Sigmoid colon (tissue), 7 donors: Measurements from ENCODE around the gene RCCD1. TPM values are rescaled to one million over a fixed set of nuclear protein-coding genes. Genes with fewer than 3 reads are reported as not detected.

Experiments
- DNase-seq: peaks from one replicate; pipeline ENCODE4 v3.0.0-alpha.2; 2019
- H3K27ac ChIP-seq, 4 donors: fragments of 200-600 bp; sonication (generic); one replicate each; pipeline ENCODE4 v1.5.1; 2016 to 2019; ENCODE audit warnings: mild to moderate bottlenecking in 1 of 4
- H3K27me3 ChIP-seq, 3 donors: fragments of 200-600 bp; sonication (generic); one replicate each; pipeline ENCODE4 v1.5.1; 2019; ENCODE audit warnings: mild to moderate bottlenecking in 1 of 3
- H3K36me3 ChIP-seq, 4 donors: fragments of 200-600 bp; sonication (generic); one replicate each; pipeline ENCODE4 v1.5.1; 2016 to 2019
- H3K4me1 ChIP-seq, 4 donors: fragments of 200-600 bp; sonication (generic); one replicate each; pipeline ENCODE4 v1.5.1; 2017 to 2019
- H3K4me3 ChIP-seq, 4 donors: fragments of 200-600 bp; sonication (generic); one replicate each; pipeline ENCODE4 v1.5.1; 2017 to 2019; ENCODE audit warnings: mild to moderate bottlenecking in 2 of 4, moderate library complexity in 1 of 4
- H3K9me3 ChIP-seq, 4 donors: fragments of 200-600 bp in 3 of 4; sonication (generic) in 3 of 4; one replicate each; pipeline versions ENCODE4 v1.5.1 to v1.6.1; 2013 to 2019
- CTCF ChIP-seq, 4 experiments: fragments of 450-650 bp in 3 of 4; fragments of 200-600 bp in 1 of 4; IDR thresholded peaks; one replicate each; pipeline ENCODE4 v1.5.1; 2016 to 2019; ENCODE audit warnings: antibody characterized with exemption in 4 of 4, mild to moderate bottlenecking in 3 of 4, moderate library complexity in 2 of 4
- EP300 ChIP-seq, 4 donors: sonication (generic); formaldehyde crosslinking; IDR thresholded peaks; one replicate each; pipeline ENCODE4 v1.6.1; 2017; ENCODE audit warnings: antibody characterized with exemption in 4 of 4
- POLR2A ChIP-seq, 2 donors: fragments of 450-650 bp; IDR thresholded peaks; one replicate each; pipeline ENCODE4 v1.6.1; 2016; ENCODE audit warnings: antibody characterized with exemption in 2 of 2, mild to moderate bottlenecking in 2 of 2, moderate library complexity in 2 of 2
- POLR2AphosphoS5 ChIP-seq, 4 donors: sonication (generic); formaldehyde crosslinking; IDR thresholded peaks; one replicate each; pipeline ENCODE4 v1.6.1; 2017; ENCODE audit warnings: antibody characterized with exemption in 4 of 4
- WGBS, 2 donors: extraction: QIAGEN DNeasy Blood & Tissue Kit; methylation state at CpG; one replicate each; pipeline ENCODE4 v1.1.7; 2013; 5-methylcytosine and 5-hydroxymethylcytosine counted together
- intact Hi-C: fragments of 100-400 bp; cut with DNase I; formaldehyde crosslinking; loops from one replicate; pipeline ENCODE4 v1.15.1; 2023
- polyA plus RNA-seq, 3 donors: library from polyadenylated mRNA; stranded (reverse); fragments of 200-250 nt; gene quantifications; one replicate each; pipeline ENCODE4 v1.2.3, GENCODE V29; 2013
- total RNA-seq, 4 donors: library from RNA; depleted of rRNA; stranded (reverse); fragments of >200 nt; gene quantifications; one replicate each; pipeline ENCODE4 v1.1.0, GENCODE V29; 2016
- donor health status: healthy with polysubstance abuse.
- donor health status: Bipolar disorder and iron deficiency.
- donor health status: healthy.

RCCD1 gene
- total and polyA plus RNA-seq, 7 donors, result 4.2 to 11.8 (median 6.7) TPM

GRCh38 chr15:90936823-90937222, 17.9 kb upstream of the RCCD1 start:
- intact Hi-C loops, result no loop called here
- peaks cover 12 to 49% (median 36%) of the 10 kb centered on the region in 4 donors for H3K36me3 ChIP-seq
- H3K9me3 ChIP-seq, result no peaks in the 10 kb centered on the region
- H3K27me3 ChIP-seq, result no peaks in the 10 kb centered on the region
- no peak overlapping the region for H3K4me3 ChIP-seq
- WGBS, 2 donors, result 82 to 88% methylated on average over 1 of the region's 1 CpG
- no peak for TF ChIP-seq POLR2AphosphoS5 (IDR thresholded peaks at IDR 0.05)
- no peak for TF ChIP-seq EP300 (IDR thresholded peaks at IDR 0.05)
- TF ChIP-seq POLR2A (IDR thresholded peaks at IDR 0.05), result no peak
- no peak for TF ChIP-seq CTCF (IDR thresholded peaks at IDR 0.05)
- peaks cover 0 to 40% (median 32%) of the 10 kb centered on the region in 4 donors for H3K4me1 ChIP-seq
- DNase-seq, result no peak
- H3K27ac ChIP-seq, result no peak overlapping the region

GRCh38 chr15:90938261-90938660, 16.4 kb upstream of the RCCD1 start:
- Histone ChIP-seq H3K4me1 (peaks cover 0 to 30% (median 26%) of the 10 kb centered on the region in 4 donors), H3K27me3 (no peaks in the 10 kb centered on the region), H3K36me3 (peaks cover 18 to 63% (median 49%) of the 10 kb centered on the region in 4 donors), H3K27ac (no peak overlapping the region), H3K4me3 (no peak overlapping the region), H3K9me3 (no peaks in the 10 kb centered on the region)
- DNase-seq, result no peak
- intact Hi-C loops, result no loop called here
- WGBS, 2 donors, result 94 to 97% methylated on average over 5 of the region's 5 CpGs
- TF ChIP-seq POLR2AphosphoS5 (IDR thresholded peaks at IDR 0.05) (no peak), CTCF (IDR thresholded peaks at IDR 0.05) (no peak), POLR2A (IDR thresholded peaks at IDR 0.05) (no peak), EP300 (IDR thresholded peaks at IDR 0.05) (no peak)

- Histone ChIP-seq H3K9me3 (no peaks in the 10 kb centered on the region), H3K4me1 (peaks cover 0 to 21% (median 16%) of the 10 kb centered on the region in 4 donors), H3K36me3 (peaks cover 27 to 78% (median 62%) of the 10 kb centered on the region in 4 donors), H3K27ac (no peak overlapping the region), H3K27me3 (no peaks in the 10 kb centered on the region), H3K4me3 (no peak overlapping the region)
- WGBS, 2 donors, result 76 to 94% methylated on average over 7 of the region's 7 CpGs
- TF ChIP-seq CTCF (IDR thresholded peaks at IDR 0.05) (no peak), POLR2A (IDR thresholded peaks at IDR 0.05) (no peak), EP300 (IDR thresholded peaks at IDR 0.05) (no peak), POLR2AphosphoS5 (IDR thresholded peaks at IDR 0.05) (no peak)
- intact Hi-C loops, result no loop called here
- DNase-seq, result no peak
Observed at GRCh38 chr15:90939756-90940155, 14.9 kb upstream of the RCCD1 start.

- Histone ChIP-seq H3K27ac (no peak overlapping the region), H3K36me3 (peaks cover 33 to 90% (median 68%) of the 10 kb centered on the region in 4 donors), H3K9me3 (no peaks in the 10 kb centered on the region), H3K27me3 (no peaks in the 10 kb centered on the region), H3K4me1 (peaks cover 0 to 12% (median 10%) of the 10 kb centered on the region in 4 donors), H3K4me3 (no peak overlapping the region)
- TF ChIP-seq POLR2AphosphoS5 (IDR thresholded peaks at IDR 0.05), result no peak
- TF ChIP-seq EP300 (IDR thresholded peaks at IDR 0.05), result no peak
- TF ChIP-seq CTCF (IDR thresholded peaks at IDR 0.05), result no peak
- no peak for TF ChIP-seq POLR2A (IDR thresholded peaks at IDR 0.05)
- WGBS, 2 donors, result 98 to 99% methylated on average over 4 of the region's 4 CpGs
- intact Hi-C loops, result no loop called here
- no peak for DNase-seq
Observed at GRCh38 chr15:90941038-90941437, 13.6 kb upstream of the RCCD1 start.
